HFF-Myc (cell line): ENCODE data around the gene ZNF770.
A peak's percentile ranks its signal among the peaks of the same experiment; 100 is the strongest.
"Not testable (repeated sequence)": the region's sequence is repeated elsewhere in the genome, so short reads cannot be mapped to it uniquely, and the experiment has no call there.

Source experiments
- DNase-seq: peaks from one replicate; pipeline ENCODE4 v3.0.0-alpha.2; 2011; ENCODE audit warnings: low read depth; ENCODE audit errors: extremely low read depth
- H3K4me3 ChIP-seq: replicated peaks from 2 replicates; pipeline ENCODE4 v1.5.1; 2011; ENCODE audit warnings: low read depth, mild to moderate bottlenecking, control low read depth, low read length
- TF ChIP-seq, protein P1 (sequence below): IDR thresholded peaks from 2 replicates; pipeline ENCODE4 v1.5.1; 2012; ENCODE audit warnings: mild to moderate bottlenecking, low read depth, low read length, control low read depth; ENCODE audit errors: missing control alignments

The ZNF770 gene

DNA sequence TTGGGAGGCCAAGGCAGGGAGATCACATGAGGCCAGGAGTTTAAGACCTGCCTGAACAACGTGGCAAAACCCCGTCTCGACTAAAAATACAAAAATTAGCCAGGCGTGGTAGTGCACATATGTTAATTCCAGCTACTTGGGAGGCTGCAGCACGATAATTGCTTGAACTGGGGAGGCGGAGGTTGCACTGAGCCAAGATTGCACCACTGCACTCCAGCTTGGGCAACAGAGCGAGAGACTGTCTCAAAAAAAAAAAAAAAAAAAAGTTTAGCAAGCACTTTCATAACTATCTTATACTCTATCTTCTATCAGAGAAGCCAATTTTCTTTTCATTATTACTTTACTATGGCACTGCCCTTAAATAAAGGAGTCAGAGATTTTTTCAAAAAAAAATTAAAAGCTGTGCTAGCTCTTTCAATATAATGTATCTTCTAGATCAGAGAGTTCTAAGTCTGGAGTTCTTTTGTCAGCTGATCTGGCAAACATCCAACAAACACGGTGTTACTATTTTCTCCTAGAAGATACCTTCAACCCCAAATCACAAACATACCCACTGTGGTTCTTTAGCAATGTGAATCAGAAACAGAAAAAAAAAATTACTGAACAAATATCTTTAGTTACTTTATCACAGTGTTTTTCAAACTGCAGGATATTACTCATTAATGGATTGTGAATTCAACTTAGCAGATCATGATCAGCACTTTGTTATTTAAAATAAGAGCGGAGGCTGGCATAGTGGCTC, 3.0 kb downstream of the ZNF770 start:
- DNase-seq = no peak
- TF ChIP-seq, protein P1, sequence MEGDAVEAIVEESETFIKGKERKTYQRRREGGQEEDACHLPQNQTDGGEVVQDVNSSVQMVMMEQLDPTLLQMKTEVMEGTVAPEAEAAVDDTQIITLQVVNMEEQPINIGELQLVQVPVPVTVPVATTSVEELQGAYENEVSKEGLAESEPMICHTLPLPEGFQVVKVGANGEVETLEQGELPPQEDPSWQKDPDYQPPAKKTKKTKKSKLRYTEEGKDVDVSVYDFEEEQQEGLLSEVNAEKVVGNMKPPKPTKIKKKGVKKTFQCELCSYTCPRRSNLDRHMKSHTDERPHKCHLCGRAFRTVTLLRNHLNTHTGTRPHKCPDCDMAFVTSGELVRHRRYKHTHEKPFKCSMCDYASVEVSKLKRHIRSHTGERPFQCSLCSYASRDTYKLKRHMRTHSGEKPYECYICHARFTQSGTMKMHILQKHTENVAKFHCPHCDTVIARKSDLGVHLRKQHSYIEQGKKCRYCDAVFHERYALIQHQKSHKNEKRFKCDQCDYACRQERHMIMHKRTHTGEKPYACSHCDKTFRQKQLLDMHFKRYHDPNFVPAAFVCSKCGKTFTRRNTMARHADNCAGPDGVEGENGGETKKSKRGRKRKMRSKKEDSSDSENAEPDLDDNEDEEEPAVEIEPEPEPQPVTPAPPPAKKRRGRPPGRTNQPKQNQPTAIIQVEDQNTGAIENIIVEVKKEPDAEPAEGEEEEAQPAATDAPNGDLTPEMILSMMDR = no peak
- H3K4me3 ChIP-seq = peak overlapping the region; percentile 75

GRCh38 chr15:34976743-34977142, 11.3 kb downstream of the ZNF770 start:
- no peak overlapping the region for H3K4me3 ChIP-seq
- TF ChIP-seq, protein P1 = no peak
- no peak for DNase-seq

DNA sequence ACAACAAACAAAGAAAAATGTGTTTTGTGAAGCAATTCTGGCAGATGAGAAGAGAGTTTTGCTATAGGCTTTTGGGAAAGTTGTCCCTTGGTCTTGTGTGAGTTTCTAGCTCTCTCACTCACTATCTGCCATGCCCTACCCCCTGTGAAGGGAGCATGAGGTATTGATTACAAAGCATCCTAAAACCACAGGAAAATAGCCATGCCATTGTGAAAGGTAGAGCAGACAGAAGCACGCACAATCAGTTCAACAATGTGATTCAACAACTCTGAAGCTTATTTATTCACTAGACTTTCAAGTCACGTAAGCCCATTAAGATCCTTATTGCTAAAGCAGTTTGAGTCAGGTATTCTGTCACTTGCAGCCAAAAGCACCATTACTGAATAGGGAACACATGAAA, 12.0 kb downstream of the ZNF770 start:
- no peak for DNase-seq
- H3K4me3 ChIP-seq = no peak overlapping the region
- TF ChIP-seq, protein P1 = no peak

DNA sequence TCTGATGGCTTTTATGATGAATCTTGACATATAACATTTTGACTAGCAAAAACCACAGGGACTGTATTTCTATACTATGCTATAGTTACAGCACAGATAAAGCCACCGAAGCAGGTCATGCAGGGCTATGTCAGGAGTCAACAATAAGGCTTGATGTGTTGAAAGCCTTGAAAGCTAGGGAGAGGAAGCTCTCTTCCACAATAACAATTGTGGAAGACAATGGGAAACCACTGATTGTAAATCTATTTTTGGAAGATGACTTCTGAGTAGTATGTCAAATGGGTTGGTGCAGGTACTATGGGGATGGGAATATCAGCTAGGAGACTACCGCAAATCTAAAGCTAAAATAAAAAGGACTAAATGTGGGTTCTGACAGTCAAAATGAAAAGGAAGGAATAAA, 14.6 kb downstream of the ZNF770 start:
- H3K4me3 ChIP-seq = no peak overlapping the region
- DNase-seq = no peak
- TF ChIP-seq, protein P1 = no peak

- H3K4me3 ChIP-seq = peak overlapping the region; percentile 98
- DNase-seq = not testable (repeated sequence)
These were observed 17.9 kb downstream of the ZNF770 start for GRCh38 chr15:34970098-34970643.

GRCh38 chr15:34969340-34970097, 18.6 kb downstream of the ZNF770 start, which contains the start of gene AQR:
TSS of gene AQR (minus strand) at chr15:34969742. CDS start at chr15:34969613, 129 bp downstream.
- H3K4me3 ChIP-seq = peak within 1 kb of the TSS; percentile 98
- peak; percentile 94 for DNase-seq
- TF ChIP-seq, protein P1 = peak; percentile 92

DNA sequence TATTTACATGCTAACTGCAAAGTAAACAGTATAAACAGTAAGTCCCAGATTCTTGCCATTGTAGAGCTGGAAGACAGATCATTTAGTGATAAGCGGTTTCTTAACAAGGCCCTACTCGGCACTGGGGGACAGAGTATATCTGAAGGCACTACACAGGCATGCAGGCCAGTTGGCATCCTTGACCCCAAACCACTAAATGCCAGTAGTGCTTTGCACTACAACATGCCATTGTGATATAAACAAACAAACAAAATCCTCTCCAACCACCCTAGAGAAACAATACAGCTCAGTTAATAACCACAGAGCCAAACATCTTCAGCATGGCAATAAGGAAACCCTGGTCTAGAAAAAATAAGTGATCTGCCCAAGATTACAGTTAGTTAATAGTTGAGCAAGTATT, 23.8 kb downstream of the ZNF770 start:
- DNase-seq = no peak
- no peak overlapping the region for H3K4me3 ChIP-seq
- TF ChIP-seq, protein P1 = no peak
